GM19397 (cell line): ENCODE measurements around the gene CNOT1.
"Not testable (repeated sequence)": the region's sequence is repeated elsewhere in the genome, so short reads cannot be mapped to it uniquely, and the experiment has no call there.

ENCODE experiments used
- ATAC-seq: cut with Tn5 transposase; IDR thresholded peaks from one replicate; pipeline ENCODE4 v1.9.1; 2021; ENCODE audit warnings: mild to moderate bottlenecking, moderate library complexity; ENCODE audit not compliant: unreplicated experiment

Gene CNOT1

DNA sequence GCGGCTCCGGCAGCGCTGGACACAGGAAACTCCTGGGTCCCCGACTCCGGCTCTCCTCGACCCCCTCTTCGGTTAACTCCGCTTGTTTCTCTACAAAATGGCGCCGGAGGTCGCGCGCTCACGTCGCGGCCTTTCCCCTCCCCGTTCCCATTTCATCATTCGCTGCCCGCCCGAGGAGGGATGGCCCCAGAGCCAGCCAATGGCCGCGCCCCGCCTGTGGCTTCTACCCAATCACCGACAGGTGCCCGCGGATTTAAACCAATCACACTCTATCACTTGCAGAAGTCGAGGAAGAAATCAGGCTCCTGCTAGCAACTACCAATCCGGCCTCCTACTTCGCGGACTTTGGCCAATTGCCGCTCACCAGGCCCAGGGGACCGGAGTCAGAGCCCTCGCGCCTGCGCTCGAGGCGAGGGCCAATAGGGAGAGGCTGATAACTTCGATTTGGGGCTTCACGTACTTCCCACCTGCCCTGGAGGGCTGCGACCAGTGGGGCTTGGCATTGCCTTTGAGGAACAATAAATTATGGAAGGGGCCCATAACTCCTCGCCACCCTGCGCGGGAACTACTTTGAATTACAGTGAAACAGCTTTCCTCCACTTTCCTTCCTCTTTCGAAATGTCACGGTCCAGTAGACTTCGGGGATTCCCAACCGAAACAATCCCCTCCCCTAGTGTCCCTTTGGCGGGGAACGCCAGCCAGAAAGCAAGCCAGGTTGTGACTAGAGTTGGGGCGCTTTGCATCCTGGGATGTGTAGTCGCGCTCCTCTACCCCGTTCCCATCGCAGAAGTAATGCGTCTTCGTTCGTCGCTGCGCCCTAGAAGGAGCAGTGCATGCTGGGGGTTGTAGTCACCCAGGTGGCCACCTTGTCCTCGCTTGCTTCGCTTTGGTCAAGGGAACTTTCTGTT is at the start of gene CNOT1:
Gene CNOT1 (minus strand): TSS at position 94 of the 908 bp plus-strand sequence. CDS start 30,489 bp downstream, outside the sequence.
- peak; percentile 84 for ATAC-seq

DNA sequence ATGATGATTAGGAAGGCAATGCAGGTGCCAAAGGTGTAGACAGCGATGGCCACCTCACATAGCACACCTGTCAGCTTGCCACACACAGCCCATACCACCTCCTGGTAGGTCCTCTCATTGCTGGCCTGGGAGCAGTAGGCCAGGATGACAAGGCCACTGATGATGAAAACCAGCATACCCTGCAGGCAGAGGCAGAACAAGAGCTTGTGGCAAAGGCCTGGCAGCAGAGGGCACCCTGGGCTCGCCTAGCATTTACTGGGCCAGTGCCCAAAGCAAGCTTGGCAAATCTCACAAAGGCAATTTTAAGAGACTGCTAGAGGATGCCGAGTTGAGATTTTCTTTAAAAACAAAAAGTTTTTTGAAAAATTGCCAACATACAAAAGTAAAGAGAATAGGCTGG is 49.1 kb upstream of the CNOT1 start:
- ATAC-seq = no peak

DNA sequence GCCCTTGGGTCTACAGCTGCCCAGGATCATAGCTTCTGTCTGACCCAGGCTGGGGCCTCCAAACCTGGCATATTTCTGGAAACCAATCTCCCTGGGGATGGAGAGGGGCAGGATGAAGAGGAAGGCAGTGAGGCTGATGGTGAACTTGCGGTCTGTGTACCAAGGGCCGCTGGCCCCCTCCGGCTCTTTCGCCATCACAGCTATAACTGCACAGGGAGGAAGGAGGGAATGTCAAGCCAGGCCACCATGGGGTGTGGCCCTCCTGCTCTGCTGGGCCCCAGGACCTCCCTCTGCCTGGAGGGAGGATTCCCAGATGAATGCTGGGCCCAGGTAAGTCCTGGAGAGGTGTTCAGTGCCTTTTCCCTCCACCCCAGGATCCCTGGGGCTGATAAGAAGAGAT is 48.6 kb upstream of the CNOT1 start:
- ATAC-seq = no peak

DNA sequence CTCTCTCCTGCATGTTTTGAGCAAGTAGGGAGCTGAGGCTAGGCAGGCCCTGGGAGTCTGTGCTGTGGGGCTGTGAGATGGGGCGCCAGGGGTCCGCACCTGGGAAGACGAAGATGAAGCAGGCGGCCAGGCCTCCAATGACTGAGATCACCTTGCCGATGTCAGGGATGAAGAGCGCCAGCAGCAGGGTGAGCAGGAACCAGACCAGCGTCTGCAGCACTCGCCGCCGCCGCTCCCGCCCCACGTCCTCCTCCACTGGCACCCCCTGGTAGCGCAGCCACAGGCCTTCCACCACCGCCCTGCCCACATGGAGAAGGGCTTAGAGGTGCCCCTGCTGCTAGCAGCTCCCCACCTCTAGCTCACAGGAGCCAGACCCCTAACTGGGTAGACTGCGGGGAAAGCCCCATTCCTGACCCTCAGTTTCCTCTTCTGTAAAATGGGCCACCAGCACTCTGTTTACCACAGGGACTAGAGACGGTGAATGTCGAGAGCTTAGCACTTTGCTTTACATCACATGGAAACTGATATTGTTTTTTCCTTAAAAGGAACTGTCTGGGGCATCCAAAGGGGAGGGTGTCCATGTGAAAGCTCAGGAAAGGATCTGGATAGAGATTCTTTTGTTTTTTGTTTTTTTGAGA is 41.4 kb upstream of the CNOT1 start:
- no peak for ATAC-seq

DNA sequence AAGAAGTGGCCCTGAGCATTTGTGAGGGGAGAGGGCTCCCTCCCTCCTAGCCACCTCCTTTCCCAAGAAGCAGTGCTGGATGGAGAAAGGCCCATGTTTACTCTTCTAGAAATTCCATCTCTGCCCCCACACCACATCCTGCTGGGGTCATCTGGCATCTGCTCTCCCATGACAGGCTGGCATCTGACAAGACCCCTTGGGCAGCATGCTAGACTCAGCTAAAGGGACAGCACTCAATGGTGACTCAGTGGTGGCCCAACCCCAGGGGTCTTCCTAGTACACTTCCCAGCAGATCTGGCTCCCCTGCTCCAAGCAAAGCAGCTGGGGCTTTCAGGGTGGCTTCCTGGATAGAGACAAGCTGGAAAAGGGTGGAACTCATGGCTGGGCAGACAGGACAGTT is 40.6 kb upstream of the CNOT1 start:
- no peak for ATAC-seq

DNA sequence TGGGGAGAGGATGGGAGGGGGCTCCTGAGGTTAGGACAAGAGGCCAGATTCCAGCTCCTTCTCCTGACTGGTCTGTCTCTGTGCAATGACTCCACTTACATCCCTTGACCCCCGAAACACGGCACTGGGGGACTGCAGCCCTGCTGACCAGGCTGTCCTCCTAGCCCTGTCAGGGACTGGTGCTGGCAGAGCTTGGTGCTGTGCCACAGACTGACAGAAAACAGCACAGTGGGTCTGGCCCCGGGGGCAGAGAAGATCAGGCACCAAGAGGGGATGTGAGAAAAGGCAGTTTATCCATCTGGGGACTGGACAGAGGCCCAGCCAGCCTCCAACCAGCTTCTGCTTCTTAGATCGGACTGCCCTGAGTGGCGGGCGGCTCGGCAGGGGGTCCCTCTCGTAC is 35.6 kb upstream of the CNOT1 start:
- no peak for ATAC-seq

DNA sequence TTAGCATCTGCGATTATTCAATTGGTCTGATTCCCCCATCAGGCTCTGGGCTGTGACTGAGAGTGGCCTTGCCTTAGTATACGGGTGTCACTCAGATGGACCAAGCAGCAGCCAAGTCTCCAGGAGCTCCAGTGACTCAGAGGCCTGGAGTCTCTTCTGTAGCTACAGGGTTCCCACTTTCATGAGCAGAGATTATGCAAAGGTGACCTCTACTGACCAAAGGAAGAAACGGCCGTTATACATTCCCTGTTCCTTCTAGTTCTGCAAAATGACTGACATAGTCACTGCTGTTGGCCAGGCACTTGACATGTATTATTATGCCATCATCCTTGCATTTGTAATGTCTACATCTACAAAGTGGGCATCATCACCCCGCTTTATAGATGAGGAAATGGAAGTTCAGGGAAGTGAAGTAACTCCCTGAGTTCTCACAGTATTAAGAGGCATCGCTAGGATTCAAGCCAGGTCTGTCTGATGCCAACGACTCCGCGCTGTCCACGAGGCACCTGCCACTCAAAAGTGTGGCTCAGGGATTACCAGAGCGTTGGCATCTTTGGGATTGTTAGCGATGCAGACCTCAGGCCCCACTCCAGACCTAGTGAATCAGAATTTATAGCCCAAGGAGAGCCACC is 31.7 kb upstream of the CNOT1 start:
- ATAC-seq = no peak

DNA sequence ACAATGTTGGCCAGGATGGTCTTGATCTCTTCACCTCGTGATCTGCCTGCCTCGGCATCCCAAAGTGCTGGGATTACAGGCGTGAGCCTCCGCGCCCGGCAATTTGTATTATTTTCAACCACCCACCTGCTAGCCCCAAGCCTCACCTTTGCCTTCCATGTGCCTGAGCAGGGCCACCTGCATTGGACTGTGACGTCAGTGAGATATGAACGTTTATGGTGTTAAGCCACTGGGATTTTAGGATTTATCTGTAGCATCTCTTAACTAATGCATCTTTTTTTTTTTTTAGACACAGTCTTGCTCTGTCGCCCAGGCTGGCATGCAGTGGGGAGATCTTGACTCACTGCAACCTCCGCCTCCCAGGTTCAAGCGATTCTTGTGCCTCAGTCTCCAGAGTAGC is 30.3 kb upstream of the CNOT1 start:
- not testable (repeated sequence) for ATAC-seq

DNA sequence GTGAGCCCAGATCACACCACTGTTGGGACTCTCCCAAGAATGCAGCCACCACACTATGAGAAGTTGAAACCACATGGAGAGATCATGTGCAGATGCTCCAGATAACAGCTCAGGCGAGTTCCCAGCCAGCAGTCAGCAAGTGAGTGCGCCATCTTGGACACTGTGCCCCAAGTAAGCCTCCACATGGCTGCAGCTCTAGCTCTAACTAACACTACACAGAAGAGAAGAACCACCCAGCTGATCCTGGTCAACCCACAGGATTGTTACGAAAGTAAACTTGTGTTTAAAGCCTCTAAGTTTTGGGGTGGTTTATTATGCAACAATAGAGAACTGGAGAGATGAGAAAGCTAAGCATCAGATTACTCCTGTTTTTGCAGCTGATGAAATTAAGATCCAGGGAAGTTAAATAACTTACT is 29.2 kb upstream of the CNOT1 start:
- no peak for ATAC-seq

DNA sequence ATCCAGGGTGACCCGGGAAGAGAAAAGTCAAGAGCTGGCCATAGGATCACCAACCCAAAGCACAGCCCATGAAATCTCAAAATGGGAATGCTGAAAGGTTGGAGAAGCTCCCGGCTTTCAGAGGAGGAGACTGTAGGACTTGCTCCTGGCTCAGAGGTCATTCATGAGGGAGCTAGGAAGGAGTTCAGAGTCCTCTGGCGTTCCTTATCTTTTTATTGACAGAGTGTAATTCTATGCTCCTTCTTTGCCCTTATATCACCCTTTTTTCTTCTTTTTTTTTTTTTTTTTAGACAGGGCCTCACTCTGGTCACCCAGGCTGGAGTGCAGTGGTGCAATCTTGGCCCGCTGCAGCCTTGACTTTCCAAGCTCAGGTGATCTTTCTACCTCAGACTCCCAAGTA is 27.3 kb upstream of the CNOT1 start:
- ATAC-seq = no peak

DNA sequence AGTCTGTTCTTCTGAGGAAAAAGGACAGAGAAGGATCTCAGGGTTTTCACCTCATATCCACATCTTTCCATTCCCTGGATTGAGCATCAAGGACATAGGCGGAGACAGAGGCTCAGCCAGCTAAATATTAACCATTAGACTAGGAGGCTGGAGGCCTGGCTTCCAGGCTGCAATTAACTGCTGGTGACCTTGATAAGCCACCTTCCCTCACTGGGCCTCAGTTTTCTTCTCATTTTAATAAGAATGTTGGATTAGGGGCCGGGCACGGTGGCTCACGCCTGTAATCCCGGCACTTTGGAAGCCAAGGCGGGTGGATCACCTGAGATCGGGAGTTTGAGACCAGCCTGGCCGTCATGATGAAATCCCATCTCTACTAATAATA is 25.6 kb upstream of the CNOT1 start:
- no peak for ATAC-seq

DNA sequence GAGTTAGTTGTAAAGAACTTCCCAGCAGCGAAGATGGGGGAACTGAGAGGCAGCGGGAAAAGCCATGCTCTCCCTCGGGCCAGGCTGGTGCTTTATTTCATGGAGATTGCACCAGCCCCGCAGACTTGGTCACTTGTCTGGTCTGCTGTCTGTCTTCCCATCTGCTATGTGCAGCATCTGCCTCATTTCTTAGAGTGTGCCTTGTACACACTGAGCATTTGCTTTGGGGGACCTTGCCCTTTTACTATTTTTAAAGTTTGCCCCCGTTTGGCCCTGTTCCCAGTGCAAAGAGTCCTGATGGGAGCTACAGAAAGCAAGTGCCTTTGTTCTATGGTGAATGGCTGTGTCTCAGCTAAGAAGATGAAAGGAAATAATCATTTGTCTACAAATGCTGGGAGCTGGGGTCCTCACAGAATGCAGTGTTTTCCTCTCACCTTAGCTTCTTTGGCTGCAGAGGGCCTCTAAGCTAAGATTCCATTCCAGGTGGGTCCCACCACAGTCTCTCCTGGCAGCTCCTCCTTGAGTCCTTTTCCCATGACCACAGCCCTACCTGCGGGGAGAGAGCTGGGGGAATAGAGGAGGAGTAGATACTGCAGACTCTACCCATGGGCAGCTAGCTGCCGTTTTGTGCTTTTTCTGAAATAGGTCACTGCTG is 25.1 kb upstream of the CNOT1 start:
- no peak for ATAC-seq

DNA sequence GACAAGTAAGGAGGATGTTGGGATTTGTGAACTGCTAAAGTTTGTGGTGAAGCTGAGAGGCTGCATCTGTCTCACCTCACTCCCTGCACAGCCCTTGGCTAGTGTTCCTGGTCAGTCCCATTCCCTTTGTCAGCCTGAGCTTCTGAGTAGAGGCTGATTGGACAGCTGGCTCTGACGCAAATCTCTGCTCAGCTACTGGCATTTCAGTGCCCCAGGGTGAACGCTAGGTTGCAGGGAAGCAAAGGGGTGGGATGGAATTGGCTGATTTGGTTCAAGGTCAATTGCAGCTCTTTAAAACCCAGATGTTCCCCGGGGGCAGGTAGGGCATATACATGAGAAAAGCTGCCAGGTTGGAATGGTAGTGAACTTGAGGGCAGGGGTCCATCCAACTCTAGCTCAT is 23.1 kb upstream of the CNOT1 start:
- ATAC-seq = no peak

DNA sequence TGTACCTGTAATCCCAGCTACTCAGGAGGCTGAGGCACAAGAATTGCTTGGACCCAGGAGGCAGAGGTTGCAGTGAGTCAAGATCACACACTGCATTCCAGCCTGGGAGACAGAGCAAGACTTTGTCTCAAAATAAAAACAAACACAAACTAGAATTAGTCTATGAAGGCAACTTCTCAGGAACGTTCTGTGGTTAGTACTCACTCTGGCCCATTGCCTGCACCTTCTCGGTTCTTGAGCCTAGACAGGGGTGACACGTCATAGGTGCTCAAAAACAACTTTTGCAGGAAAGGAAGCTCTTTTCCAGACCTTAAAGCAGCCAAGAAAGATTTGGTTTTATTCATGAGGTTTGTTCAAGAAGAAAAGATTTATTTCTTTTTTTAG is 22.3 kb upstream of the CNOT1 start:
- ATAC-seq = no peak

DNA sequence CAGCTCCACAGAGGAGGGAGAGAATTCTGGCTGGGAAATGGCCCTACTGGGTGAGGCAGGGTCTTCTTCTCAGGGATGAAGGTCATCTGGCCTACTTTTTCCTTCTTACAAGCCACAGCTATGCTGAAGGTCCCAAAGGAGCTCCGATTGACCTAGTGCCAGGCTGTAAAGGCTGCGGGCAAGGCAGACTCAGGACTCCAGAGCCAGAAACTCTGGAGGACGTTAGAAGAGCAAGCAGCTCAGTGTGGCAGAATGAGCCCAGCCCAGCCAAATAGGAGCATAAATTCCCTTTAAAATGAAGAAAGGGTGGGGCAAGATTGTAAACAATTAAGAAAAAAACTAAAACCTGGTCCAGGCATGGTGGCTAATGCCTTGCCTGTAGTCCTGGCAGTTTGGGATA is 20.1 kb upstream of the CNOT1 start:
- ATAC-seq = no peak

DNA sequence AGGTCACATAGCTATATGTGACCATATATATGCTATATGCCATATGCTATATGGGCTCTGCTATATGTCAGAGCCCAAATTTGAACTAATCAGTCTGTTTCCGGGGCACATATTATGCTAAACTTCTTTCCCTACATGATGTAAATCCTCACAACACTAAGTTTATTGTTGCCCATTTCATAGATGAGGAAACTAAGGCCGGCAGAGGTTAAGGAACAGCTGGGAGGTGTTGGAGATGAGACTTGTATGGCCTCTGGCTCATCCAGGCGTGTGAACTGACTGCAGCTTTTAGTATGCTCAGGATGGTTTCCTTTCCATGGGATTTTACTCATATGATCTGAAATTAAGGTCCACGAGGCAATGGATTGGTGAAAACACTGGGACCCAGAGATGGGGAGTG is 17.5 kb upstream of the CNOT1 start:
- ATAC-seq = no peak

DNA sequence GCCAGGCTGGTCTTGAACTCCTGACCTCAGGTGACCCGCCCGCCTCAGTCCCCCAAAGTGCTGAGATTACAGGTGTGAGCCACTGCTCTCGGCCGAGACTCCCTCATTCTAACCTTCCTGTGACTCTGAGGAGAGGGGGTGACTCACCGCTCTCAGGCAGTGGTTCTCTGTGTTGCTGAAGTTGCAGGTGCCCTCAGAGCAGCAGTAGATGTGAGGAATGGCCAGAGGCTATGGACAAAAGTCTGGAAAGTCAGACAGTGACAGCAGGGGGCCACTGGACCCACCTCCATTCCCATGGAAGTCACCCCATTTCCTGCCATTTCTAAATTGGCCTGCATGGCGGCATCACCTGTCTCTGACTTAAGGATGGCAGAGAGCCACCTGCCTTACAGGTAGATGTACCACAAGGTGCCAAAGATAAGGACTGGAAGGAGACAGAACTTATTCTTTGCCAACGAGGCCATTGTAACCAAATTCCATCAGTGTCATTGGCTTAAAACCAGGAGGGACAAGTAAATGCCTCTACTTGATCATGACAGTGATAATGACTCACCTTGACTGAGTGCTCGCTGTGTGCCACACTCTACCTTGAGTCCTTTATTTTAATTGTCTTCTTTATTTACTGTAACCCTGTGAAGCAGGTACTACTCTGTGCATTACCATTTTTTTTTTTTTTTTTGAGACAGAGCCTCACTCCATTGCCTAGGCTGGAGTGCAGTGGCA is 15.3 kb upstream of the CNOT1 start:
- ATAC-seq = no peak

DNA sequence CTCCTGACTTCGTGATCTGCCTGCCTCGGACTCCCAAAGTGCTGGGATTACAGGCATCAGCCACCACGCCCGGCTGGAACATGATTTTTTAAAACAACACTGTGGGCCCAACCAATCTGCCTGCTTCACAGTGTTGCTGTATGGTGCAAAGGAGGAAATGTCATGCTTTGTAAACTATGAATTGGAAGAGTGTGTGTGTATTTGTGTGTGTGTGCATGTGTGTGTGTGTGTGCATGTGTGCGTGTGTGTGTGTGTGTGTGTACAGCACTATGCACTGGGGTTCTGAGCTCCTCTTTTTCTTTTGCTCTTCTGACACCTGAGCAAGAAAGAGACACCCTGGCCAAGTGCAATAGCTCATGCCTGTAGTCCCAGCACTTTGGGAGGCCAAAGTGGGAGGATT is 14.5 kb upstream of the CNOT1 start:
- ATAC-seq = no peak

DNA sequence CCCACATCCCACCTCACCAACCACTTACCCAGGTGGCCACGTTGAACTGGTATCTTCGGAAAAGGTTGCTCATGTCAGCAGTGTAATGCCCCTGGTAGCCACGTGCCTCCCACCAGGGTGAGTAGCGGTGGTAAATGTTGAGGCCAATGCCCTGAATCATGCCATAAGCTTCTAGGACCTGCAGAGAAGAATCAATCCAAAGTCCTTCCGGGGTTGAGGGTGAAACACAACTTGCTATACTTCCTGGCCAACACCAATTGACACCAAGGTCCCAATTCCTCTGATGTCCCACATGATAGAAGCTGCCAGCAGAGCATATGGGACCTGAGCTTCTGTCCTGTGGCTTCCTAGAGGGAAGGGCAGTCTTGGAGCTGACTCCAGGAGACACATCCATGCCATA is 11.3 kb upstream of the CNOT1 start:
- ATAC-seq = no peak

DNA sequence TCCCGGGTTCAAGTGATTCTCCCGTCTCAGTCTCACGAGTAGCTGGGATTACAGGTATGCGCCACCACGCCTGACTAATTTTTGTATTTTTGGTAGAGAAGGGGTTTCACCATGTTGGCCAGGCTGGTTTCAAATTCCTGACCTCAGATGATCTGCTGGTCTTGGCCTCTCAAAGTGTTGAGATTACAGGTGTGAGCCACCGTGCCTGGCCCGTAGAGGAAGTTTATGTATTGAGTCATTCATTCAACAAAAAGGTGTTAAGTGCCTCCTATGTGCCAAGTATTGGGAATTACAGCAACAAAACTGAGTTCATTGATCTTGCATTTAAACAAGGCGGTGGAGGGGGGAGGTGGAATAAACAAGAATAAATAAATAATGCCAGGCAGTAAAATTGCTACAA is 10.2 kb upstream of the CNOT1 start:
- no peak for ATAC-seq

DNA sequence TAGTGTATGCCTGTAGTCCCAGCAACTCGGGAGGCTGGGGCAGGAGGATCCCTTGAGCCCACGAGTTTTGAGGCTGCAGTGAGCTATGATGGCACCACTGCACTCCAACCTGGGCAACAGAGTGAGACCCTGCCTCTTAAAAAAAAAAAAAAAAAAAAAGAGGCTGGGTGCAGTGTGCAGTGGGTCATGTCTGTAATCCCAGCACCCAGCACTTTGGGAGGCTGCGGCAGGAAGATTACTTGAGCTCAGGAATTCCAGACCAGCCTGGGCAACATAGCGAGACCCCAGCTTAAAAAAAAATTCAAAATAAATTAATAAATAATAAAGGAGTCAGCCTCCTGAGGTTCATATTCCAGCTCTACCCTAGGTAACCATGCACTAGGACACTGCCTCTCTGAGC is 9.6 kb upstream of the CNOT1 start:
- no peak for ATAC-seq
